OCI-LY3 (cell line): ENCODE results near the gene CRB3.

ENCODE experiments used
- CTCF ChIP-seq: fragments of 200-600, 300-600 bp; sonication (generic); IDR thresholded peaks from 2 replicates; pipeline ENCODE4 v1.5.1; 2014; ENCODE audit warnings: antibody characterized with exemption, low read length, low read depth
- EZH2phosphoT487 ChIP-seq: fragments of 200-600 bp; shearing (Covaris generic); IDR thresholded peaks from 2 replicates; pipeline ENCODE4 v1.6.1; 2018; ENCODE audit warnings: antibody characterized with exemption, mixed run types, low read depth

- TF ChIP-seq CTCF (no peak), EZH2phosphoT487 (no peak)
Measured at GRCh38 chr19:6516018-6516658, 52.1 kb downstream of the CRB3 start.
